OCI-LY7 (cell line): ENCODE data around the gene NECAB2.

Experiments
- CTCF ChIP-seq: fragments of 200-600 bp; sonication (generic); conservative IDR thresholded peaks from 2 replicates; pipeline ENCODE4 v1.5.1; 2014; ENCODE audit warnings: mild to moderate bottlenecking, antibody characterized with exemption, low read length, moderate library complexity, mixed read lengths
- EZH2phosphoT487 ChIP-seq: fragments of 200-600 bp; sonication (generic); IDR thresholded peaks from 2 replicates; pipeline ENCODE4 v1.6.1; 2018; ENCODE audit warnings: low read depth, borderline replicate concordance, mild to moderate bottlenecking, mixed run types, antibody characterized with exemption, low read length, moderate library complexity, mixed read lengths

DNA sequence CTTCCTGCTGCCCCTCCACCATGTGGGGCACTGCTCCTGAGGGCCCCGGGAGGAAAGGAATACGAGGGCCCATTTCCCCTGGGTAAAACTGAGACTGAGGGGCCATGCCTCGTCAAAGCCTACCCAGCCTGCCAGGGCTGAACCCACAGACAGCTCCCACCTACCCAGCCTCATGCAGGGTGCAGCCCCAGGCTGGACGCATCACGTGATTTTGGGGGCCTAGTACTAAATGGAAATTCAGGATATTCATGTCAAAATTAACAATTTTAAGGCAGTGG lies 18.4 kb upstream of the NECAB2 start:
- TF ChIP-seq CTCF (no peak), EZH2phosphoT487 (no peak)
